Colonic mucosa (tissue), 4 donors: ENCODE measurements around the gene SLC31A1. TPM values are rescaled to one million over a fixed set of nuclear protein-coding genes. Genes with fewer than 3 reads are reported as not detected.
A peak's percentile ranks its signal among the peaks of the same experiment; 100 is the strongest.

Experiments used
- DNase-seq: peaks from one replicate; pipeline ENCODE4 v3.0.0-alpha.2; 2020
- H3K27ac ChIP-seq: fragments of 200-600 bp; one replicate; pipeline ENCODE4 v1.8.0; 2021
- H3K27me3 ChIP-seq: fragments of 200-600 bp; one replicate; pipeline ENCODE4 v1.8.0; 2021
- H3K36me3 ChIP-seq: fragments of 200-600 bp; one replicate; pipeline ENCODE4 v1.8.0; 2021
- H3K4me1 ChIP-seq: fragments of 200-600 bp; one replicate; pipeline ENCODE4 v1.8.0; 2021; ENCODE audit warnings: mild to moderate bottlenecking
- H3K4me3 ChIP-seq: fragments of 200-600 bp; one replicate; pipeline ENCODE4 v1.8.0; 2021
- H3K9ac ChIP-seq, 2 donors: one replicate each; pipeline ENCODE4 v1.7.0; 2013; ENCODE audit warnings: control low read depth in 2 of 2, low read depth in 2 of 2, low read length in 2 of 2
- H3K9me3 ChIP-seq: fragments of 200-600 bp; one replicate; pipeline ENCODE4 v1.8.0; 2021
- CTCF ChIP-seq: fragments of 200-600 bp; IDR thresholded peaks from one replicate; pipeline ENCODE4 v1.8.0; 2022; ENCODE audit warnings: antibody characterized with exemption, mild to moderate bottlenecking
- intact Hi-C: fragments of 100-400 bp; cut with DNase I; formaldehyde crosslinking; loops from one replicate; pipeline ENCODE4 v1.14.1; 2022
- total RNA-seq, 2 donors: library from RNA; stranded (reverse); fragmentation: NEBNext Ultra II Directional in 1 of 2; extraction: Animal tissue kit (Norgen Biotek cat#: 25700) in 1 of 2; gene quantifications; one replicate each; pipeline ENCODE4 v1.2.1, GENCODE V29; 2021
- donor health status: healthy.
- donor health status: DM: no; HTN: no; CAD: no.
- donor health status: DM: no; HTN: no; CAD: no.

Gene SLC31A1
- total RNA-seq, 2 donors from 2014 or later: 51.1 to 57.1 TPM

DNA sequence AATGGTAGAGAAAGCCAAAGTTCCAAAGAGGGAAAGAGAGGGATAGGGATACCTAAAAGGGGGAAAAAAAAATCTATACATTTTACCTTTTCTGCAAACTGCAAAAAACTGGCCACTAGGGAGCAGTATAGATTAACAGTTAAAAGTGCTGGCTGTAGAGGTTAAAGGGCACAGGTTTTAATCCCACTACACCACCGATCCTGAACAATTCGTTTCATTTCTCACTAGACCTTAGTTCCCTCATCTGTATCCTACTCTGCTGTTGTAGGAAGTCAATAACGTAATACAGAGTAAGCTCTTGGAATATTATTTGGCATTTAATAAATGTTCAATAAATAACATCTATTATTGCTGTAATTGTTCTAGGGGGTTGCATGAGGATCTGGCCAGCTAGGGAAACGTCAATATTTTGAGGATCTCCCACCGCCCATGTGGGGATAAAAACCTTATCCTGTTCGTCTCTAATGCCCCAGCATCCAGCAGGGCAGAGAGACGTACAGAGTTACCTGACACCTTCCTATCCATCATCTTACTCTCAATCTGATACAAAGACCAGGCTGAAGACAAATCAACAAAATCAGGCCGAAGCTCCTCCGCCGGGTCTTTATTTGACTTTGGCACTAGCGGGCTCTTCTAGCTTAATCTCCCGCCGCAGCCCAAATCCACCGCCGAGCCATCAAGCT lies 53.3 kb downstream of the SLC31A1 start:
- H3K27me3 ChIP-seq: no peaks in the 10 kb centered on the region
- DNase-seq: peak; percentile 65
- intact Hi-C loops: loop anchor here (10.0 kb wide), 1 partner anchor 380 kb away; no protein-coding TSS in a partner anchor
- H3K27ac ChIP-seq: peak overlapping the region; percentile 90
- TF ChIP-seq CTCF: peak; percentile 69
- no peaks in the 10 kb centered on the region for H3K9me3 ChIP-seq
- H3K36me3 ChIP-seq: peaks cover 5% of the 10 kb centered on the region
- peaks cover 8% of the 10 kb centered on the region for H3K4me1 ChIP-seq
- peak overlapping the region; percentile 59 to 99 for H3K9ac ChIP-seq
- peak overlapping the region; percentile 92 for H3K4me3 ChIP-seq

DNA sequence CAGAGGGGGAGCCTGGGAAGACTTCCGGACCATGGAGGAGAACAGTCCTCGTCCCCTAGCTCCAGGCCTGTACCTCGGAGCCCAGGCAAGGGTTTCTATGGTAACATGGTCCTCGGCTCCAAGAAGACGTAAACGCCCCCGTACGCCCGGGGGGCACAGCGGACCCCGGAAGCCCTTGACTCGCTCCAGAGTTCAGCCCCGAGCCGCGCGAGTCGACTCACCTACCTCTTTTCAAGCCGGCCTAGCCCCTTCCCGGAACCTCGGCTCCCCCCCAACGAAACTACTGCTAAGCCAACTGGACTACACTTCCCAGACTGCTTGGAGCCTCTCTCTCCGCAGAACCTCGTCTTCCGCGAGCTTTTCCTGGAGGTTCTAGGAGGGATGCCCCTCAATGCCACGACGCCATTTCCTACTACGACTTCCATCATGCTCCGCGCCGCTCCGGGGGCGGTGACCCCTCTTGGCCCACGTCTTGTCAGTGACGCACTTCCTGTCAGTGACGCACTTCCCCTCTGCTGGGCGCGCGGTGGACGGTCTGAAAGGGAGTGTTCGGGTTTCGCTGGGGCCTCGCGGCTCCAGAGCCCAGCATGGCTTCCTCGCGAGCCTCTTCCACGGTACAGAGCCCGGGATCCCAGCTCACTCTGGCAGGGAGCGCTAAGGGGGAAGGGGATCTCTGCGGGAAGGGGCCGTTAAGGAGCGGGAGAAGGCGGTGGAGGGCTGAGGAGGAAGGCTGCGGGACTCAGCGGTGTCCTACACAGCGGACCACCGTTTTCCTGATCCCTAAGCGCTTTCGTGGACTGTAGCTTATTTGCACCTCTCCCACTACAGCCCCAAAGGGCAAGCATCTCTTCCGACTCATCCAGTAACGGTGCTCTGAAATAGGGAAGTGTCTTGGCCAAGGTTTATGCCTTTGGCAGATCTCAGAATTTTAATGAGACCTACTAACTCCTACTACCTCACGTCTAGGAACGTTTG lies 54.1 kb downstream of the SLC31A1 start, which contains the start of the genes CDC26 and PRPF4:
TSS of gene CDC26 (minus strand) at position 416 of the 975 bp plus-strand sequence. CDS start 3,065 bp downstream, outside the sequence.
TSS of gene PRPF4 (plus strand) at position 502 of the 975 bp plus-strand sequence. CDS start at position 588, 86 bp downstream.
- Histone ChIP-seq H3K27ac (peak within 1 kb of the TSS; percentile 90), H3K4me1 (peaks cover 8% of the 10 kb centered on the region), H3K9ac (peak within 1 kb of the TSS; percentile 83 to 99), H3K27me3 (no peaks in the 10 kb centered on the region), H3K36me3 (peaks cover 5% of the 10 kb centered on the region), H3K9me3 (no peaks in the 10 kb centered on the region), H3K4me3 (peak within 1 kb of the TSS; percentile 92)
- intact Hi-C loops: loop anchor here (10.0 kb wide), 1 partner anchor 379 kb away; no protein-coding TSS in a partner anchor
- no peak for TF ChIP-seq CTCF
- DNase-seq: peak; percentile 98

- no peak for DNase-seq
- intact Hi-C loops: loop anchor here (10.0 kb wide), 1 partner anchor 376 kb away; no protein-coding TSS in a partner anchor
- H3K4me3 ChIP-seq: no peak overlapping the region
- no peaks in the 10 kb centered on the region for H3K27me3 ChIP-seq
- H3K27ac ChIP-seq: no peak overlapping the region
- H3K9ac ChIP-seq: no peak overlapping the region
- TF ChIP-seq CTCF: no peak
- peaks cover 8% of the 10 kb centered on the region for H3K4me1 ChIP-seq
- H3K9me3 ChIP-seq: no peaks in the 10 kb centered on the region
- peaks cover 11% of the 10 kb centered on the region for H3K36me3 ChIP-seq
Measured at GRCh38 chr9:113278840-113279239, 57.5 kb downstream of the SLC31A1 start.

DNA sequence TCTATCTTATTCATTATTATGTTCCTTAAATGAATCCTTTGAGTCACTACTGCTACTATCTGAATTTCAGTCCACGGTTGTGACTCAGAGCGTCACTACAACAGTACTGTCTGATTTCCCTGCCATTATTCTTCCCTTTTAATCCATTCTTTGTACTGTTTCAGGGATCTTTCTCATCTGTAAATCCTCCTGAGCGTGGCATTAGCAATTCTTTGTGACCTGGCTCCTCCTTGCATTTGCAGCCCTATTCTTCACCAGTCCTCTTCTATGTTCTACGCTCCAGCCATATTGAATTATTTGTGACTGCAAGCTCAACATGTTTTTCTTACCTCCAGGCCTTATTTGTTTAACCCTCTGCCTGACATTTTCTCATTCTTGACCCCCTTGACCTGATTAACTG lies 60.0 kb downstream of the SLC31A1 start:
- Histone ChIP-seq H3K4me3 (no peak overlapping the region), H3K9ac (no peak overlapping the region), H3K27me3 (no peaks in the 10 kb centered on the region), H3K27ac (no peak overlapping the region), H3K4me1 (peaks cover 2% of the 10 kb centered on the region), H3K9me3 (no peaks in the 10 kb centered on the region), H3K36me3 (peaks cover 23% of the 10 kb centered on the region)
- intact Hi-C loops: no loop called here
- no peak for TF ChIP-seq CTCF
- DNase-seq: no peak

DNA sequence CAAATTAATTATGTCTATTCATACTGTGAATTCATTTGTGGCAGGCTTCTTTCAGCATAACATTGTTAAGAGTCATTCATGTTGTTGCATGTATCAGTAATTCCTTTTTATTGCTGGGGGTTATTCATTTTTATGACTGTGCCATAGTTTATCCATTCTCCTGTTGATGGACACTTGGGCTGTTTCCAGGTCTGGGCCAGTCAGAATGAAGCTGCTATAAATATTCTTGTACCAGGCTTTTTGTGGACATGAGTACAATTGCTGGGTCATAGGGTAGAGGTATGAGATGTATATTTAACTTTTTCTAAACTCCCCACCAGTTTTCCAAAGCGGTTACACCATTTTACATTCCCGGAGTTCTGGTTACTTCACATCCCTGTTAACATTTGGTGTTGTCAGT lies 67.7 kb downstream of the SLC31A1 start:
- Histone ChIP-seq H3K9ac (no peak overlapping the region), H3K36me3 (peaks cover 24% of the 10 kb centered on the region), H3K27ac (peak overlapping the region; percentile 5), H3K4me1 (no peaks in the 10 kb centered on the region), H3K27me3 (no peaks in the 10 kb centered on the region), H3K4me3 (no peak overlapping the region), H3K9me3 (no peaks in the 10 kb centered on the region)
- DNase-seq: peak; percentile 46
- TF ChIP-seq CTCF: no peak
- intact Hi-C loops: no loop called here
